GM18858 (cell line): ENCODE data around the gene NFIA.

Experiments
- ATAC-seq: cut with Tn5 transposase; IDR thresholded peaks from one replicate; pipeline ENCODE4 v1.9.1; 2021; ENCODE audit not compliant: unreplicated experiment

NFIA gene

DNA sequence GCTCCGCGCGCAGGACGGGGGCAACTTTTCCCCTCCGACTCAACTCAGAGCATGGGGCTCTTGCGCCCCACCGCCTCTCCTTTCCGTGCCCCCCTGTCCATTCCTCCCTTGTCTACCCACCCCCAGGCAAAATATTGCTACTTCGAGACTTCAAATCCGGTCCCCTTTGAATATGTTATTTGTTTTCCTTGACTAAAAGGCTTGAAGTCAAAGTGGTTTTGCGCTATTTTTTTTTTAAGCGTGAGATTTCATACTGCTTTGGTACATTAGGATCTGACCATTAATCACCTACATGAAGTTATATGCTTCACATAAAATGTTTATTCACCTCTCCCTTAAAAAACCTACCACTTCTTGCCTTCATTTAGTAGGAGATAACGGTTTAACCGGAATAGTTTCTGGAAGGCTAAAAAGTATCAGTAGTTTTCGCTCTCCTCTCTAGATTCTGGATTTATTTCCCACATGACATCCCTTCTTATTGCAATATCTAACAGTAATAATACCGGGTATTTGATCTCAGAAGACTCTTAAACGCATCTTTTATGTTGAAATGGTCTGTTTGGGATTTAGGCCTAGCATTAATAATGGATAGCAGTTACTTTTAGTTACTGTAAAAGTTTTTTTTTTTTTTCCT is 1.6 kb downstream of the NFIA start:
- ATAC-seq = no peak

DNA sequence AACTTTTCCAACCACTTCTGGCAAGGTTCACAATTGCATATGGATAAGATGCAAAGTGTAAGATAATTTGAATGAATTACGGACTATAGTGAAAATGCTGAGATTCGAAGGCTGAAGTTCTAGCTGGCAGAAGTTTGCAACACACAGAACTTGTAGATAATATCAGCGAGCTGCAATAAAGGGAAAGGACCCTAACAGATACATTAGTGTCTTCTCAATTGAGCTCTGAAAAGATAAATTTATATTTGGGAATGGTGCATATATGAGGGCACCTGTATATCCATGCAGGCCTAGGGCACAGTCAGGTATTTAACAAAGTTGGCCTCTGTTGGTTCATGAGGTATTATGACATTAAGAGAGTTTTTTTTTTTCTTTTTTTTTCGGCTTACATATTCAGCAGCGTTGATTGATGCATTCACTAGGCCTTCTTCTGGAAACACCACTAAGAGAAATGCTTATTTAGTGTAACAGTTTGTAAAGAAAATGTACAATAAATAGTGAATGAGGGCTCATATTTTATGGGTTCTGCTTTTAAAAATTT is 2.2 kb downstream of the NFIA start:
- ATAC-seq = no peak

GRCh38 chr1:61085206-61085982 is 3.0 kb downstream of the NFIA start:
- ATAC-seq = no peak

DNA sequence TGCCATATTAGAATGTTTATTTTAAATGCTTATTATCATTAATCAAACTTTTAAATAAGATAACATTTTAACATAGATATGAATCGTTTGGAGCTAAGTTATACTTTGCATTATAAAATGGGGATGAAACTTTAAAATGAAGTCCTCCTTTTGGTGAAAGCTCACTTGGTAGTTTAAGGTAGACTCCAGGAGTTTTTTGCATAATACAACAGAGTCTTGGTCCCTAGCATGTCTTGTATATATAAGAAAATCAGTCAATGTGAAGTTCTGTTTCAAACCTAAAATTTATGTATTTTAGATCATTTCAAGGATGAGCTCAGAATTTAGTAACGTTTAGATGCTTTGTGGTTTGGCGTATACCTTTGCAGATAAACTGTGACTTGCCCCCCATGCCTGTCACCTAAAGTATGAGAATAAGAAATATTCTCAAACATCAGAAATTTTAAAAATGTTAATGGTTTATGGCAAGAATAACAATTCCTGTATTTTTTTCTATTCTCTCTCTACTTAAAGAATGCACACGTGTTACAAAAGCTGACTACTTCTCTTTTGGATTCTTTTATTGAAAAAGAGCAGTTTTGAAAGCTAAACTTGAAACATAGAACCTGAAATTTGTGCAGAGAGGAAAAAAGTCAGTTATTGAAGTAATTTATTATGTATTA is 3.8 kb downstream of the NFIA start:
- ATAC-seq = no peak

DNA sequence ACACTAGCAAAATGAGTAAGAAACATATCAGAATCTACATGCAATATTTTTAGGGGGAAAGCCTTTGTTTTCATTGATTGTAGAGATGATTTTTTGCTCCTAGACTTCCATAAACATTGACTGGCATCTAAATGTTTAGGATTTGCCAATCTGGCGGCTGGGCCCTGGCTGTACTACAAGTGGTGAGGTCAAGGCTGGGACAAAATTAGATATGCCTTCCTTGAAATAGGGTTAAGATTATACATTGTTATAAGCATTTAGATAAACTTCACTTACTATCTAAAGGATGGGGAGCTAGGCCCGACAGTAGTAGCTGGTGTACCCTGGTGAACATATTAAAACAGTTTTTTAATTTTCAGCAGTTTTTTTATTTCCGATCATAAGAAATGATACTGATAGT is 5.2 kb downstream of the NFIA start:
- ATAC-seq = no peak

DNA sequence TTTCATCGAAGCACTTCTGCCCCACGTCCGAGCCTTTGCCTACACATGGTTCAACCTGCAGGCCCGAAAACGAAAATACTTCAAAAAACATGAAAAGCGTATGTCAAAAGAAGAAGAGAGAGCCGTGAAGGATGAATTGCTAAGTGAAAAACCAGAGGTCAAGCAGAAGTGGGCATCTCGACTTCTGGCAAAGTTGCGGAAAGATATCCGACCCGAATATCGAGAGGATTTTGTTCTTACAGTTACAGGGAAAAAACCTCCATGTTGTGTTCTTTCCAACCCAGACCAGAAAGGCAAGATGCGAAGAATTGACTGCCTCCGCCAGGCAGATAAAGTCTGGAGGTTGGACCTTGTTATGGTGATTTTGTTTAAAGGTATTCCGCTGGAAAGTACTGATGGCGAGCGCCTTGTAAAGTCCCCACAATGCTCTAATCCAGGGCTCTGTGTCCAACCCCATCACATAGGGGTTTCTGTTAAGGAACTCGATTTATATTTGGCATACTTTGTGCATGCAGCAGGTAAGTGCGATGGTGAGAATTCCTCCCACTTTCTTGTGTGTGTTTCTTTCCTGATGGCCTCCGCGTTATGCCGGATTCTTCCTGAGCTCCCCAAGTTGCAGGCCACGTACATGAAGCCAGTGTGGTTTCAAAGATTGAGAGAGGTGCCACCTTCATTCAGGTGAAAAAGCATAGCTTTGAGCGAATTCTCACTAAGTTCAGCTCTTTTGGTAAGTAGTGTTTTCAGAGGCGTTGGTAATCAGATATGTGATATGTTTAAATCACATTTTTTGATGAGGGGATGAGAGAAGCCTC is 6.0 kb downstream of the NFIA start:
- no peak for ATAC-seq

DNA sequence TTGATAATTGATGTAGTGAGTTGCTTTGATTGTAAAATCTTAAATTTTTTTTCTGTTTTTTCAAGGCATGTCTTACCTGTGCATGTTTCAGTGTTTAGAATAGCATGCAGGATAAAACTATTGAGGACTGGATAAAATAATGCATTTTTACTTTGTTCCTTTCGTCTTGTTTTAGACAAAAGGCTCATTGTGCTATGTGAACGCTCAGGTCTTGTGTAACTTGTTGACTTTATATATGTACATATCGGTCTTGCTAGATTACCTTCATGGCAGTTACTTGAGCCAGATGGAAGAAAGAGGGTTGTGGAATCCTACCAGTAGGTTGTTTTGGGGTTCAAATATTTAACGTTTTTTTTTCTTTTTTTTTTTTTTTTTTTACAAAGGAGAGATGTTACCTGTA is 7.0 kb downstream of the NFIA start:
- ATAC-seq = no peak

- no peak for ATAC-seq
Measured at GRCh38 chr1:61089741-61090140, 7.4 kb downstream of the NFIA start.

DNA sequence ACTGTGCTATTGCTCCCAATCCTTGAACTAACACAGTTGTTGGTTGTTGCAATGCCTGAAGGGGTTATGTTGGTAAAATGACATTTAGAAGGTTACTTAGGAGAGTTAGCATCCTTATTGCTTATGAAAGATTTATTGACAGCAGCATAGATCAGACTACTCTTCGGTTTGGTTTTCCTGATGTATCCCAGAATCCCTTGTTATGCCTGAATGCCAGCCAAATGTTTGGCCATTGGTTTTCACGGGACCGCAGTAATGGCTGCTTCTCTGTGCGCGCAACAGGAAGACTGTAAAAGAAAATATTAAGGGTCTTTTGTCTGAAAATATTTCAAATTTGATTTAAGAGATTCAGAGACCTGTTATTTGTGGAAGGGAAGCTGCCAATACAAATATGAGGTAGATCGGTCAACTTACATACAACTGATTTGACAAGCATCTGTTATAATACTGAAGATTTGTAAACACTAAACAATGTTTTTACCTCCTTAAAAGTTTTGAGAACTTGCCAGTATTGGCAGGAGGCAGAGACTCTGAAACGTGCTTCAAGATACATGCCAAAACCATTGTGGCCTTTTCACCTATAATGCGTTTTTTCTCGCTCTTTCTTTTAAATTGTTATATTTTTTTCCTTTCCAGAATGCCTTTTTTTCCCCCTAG is 8.3 kb downstream of the NFIA start:
- no peak for ATAC-seq

GRCh38 chr1:61091455-61091854 is 9.1 kb downstream of the NFIA start:
- no peak for ATAC-seq

- ATAC-seq = no peak
Measured at GRCh38 chr1:61092642-61093041, 10.3 kb downstream of the NFIA start.

DNA sequence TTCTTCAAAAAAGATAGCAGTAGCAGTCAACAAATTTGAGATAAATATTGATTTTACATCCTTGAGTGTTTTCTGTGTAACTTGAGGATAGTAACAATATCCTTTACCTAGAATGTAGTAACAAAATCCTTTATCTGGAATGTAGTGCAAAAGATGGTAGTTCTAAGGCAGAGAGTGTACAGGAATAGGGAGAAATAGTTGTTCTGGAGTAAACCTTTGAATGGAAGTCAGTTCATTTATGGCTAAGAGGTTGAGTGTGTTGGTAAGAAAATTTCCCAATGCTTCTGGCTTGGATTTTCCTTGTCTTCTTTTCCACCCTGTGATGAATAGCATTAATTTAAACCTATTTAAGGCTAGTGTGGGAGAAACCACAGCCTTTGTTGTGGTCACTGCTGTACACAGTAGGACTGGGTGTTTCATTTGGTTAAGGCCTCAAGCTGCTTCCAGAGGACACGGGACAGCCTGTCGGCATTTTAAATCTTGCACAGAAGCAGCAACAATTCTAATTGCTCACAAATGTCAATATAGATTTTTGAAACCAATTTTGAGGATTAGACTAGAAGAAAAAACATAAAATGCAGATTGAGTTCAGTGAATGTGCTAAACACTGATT is 11.3 kb downstream of the NFIA start:
- no peak for ATAC-seq

GRCh38 chr1:61094677-61095469 is 12.5 kb downstream of the NFIA start:
- ATAC-seq = no peak

DNA sequence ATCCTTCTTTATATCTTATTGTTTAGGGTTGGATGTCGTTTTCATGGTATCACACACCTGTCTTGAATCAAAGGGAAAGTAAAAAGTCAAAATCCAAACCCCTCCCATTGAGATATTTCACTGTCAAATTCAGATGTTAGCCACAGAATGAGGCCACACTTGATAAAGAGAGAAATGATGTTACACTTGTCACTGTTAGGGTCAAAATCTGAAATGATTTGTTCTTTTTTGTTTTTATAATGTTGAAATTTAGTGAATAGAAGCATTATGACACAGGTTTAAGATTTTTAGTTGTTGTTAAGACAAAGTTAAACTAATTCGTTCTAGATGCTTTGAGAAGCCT is 13.1 kb downstream of the NFIA start:
- ATAC-seq = no peak

DNA sequence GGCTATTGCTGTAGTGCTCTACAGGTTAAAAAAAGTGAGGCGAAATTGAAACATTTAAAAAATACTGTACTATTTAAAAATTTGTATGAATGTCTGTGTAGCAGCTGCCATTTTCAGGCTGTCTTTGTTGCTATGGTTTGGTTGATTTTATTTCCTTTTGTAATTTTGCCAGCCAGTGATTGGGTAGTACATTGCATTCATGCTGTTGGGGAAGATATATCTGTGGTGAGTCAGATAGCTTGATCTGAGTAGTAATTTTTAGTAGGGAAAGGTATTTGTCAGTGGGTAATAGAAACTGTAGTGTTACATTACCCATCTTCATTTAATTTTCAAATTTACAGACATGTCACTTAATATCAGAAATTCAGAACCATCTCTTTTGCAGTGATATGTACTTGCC is 15.0 kb downstream of the NFIA start:
- ATAC-seq = no peak

- no peak for ATAC-seq
Measured at GRCh38 chr1:61097722-61098121, 15.4 kb downstream of the NFIA start.

DNA sequence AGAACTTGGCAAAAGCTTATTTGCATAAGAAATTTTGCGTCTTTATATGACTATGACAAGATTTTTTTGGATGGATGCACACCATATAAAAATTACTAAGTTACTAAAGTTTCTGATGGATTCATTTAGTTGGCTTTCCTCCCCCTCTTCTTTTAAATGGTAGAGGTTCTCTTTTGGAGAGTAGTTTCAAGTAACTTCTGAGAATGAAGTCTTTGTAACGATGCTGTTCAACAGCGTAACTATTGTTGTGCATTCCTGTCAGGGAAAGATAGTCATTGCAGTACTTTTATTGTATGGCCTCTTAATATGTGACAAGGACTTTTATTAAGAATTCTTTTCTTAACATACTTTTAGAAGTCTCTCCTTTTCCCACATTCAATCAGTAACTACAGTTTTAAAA is 16.0 kb downstream of the NFIA start:
- no peak for ATAC-seq

DNA sequence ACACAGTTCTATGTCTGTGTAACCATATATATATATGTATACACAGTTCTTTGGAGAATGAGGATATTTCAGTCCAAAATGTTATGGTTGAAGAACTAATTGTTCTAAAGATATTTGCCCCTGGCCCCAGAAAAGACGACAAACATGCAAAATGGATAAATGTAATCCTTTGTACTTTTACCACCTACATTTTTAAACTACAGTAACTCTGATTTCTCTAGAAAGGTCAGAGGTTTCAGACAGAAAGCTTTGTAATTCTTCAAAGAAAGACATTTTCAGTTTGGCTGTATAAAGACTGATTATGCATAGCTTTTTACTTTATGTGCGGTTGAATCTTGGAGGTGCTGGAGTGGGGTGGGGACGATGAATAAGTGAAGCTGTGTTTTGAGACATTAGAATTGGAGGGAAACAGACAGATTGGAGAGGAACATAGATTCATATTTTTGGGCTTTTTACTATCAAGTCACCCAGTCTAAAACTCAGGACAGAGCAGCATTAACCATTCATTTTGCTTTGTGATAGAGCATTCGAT is 16.6 kb downstream of the NFIA start:
- no peak for ATAC-seq

GRCh38 chr1:61100578-61100977 is 18.2 kb downstream of the NFIA start:
- no peak for ATAC-seq
